Endodermal cell (in vitro differentiated cells): ENCODE data around the gene GRIN2A. TPM values are rescaled to one million over a fixed set of nuclear protein-coding genes. Genes with fewer than 3 reads are reported as not detected.

Experiments used
- DNase-seq: peaks from one replicate; pipeline ENCODE4 v3.0.0-alpha.2; 2017
- H3K27ac ChIP-seq: 2 replicates; pipeline ENCODE4 v1.5.1; 2013; ENCODE audit warnings: mild to moderate bottlenecking, low read depth, low read length, moderate library complexity
- H3K27me3 ChIP-seq: 2 replicates; pipeline ENCODE4 v1.6.1; 2013; ENCODE audit warnings: mild to moderate bottlenecking, low read length, moderate library complexity; ENCODE audit not compliant: insufficient read depth, control insufficient read depth, poor library complexity, severe bottlenecking
- H3K36me3 ChIP-seq: 2 replicates; pipeline ENCODE4 v1.7.0; 2013; ENCODE audit warnings: mild to moderate bottlenecking, low read length, moderate library complexity; ENCODE audit not compliant: control insufficient read depth, insufficient read depth
- H3K4me1 ChIP-seq: one replicate; pipeline ENCODE4 v1.7.0; 2013; ENCODE audit warnings: low read length; ENCODE audit not compliant: control insufficient read depth, insufficient read depth
- H3K4me3 ChIP-seq: 2 replicates; pipeline ENCODE4 v1.5.1; 2013; ENCODE audit warnings: mild to moderate bottlenecking, low read length, moderate library complexity
- H3K9ac ChIP-seq: 2 replicates; pipeline ENCODE4 v1.6.1; 2013; ENCODE audit warnings: mild to moderate bottlenecking, low read length, moderate library complexity; ENCODE audit not compliant: poor library complexity, severe bottlenecking; ENCODE audit errors: extremely low read depth
- H3K9me3 ChIP-seq: 2 replicates; pipeline ENCODE4 v1.6.1; 2013; ENCODE audit warnings: mild to moderate bottlenecking, low read length, moderate library complexity; ENCODE audit not compliant: control insufficient read depth
- H3K27ac Mint-ChIP-seq: 2 replicates; pipeline ENCODE4 v1.8.0; 2020; ENCODE audit warnings: mixed read lengths
- H3K27me3 Mint-ChIP-seq: 2 replicates; pipeline ENCODE4 v1.8.0; 2021; ENCODE audit warnings: mild to moderate bottlenecking, mixed read lengths; ENCODE audit not compliant: insufficient read depth
- H3K36me3 Mint-ChIP-seq: 2 replicates; pipeline ENCODE4 v1.8.0; 2020; ENCODE audit warnings: low read depth, mixed read lengths
- H3K4me1 Mint-ChIP-seq: 2 replicates; pipeline ENCODE4 v1.8.0; 2020; ENCODE audit warnings: mixed read lengths
- H3K4me3 Mint-ChIP-seq: 2 replicates; pipeline ENCODE4 v1.8.0; 2020; ENCODE audit warnings: mild to moderate bottlenecking, moderate library complexity, mixed read lengths
- H3K9me3 Mint-ChIP-seq: 2 replicates; pipeline ENCODE4 v1.8.0; 2020; ENCODE audit warnings: mild to moderate bottlenecking, mixed read lengths
- WGBS, 2 experiments: methylation state at CpG; one replicate each; pipeline versions ENCODE4 v1.1.5 to v1.1.7; 2013; ENCODE audit warnings: missing lambda C conversion rate in 2 of 2, mixed read lengths in 1 of 2; ENCODE audit not compliant: insufficient coverage in 1 of 2, insufficient read length in 1 of 2; 5-methylcytosine and 5-hydroxymethylcytosine counted together
- total RNA-seq, 2 donors: library from RNA; stranded (reverse); fragmentation: NEBNext Ultra II Directional in 1 of 2; extraction: Animal tissue kit (Norgen Biotek cat#: 25700) in 1 of 2; gene quantifications; 2 replicates in 1 of 2; 3 replicates in 1 of 2; pipeline ENCODE4 v1.2.1, GENCODE V29; 2021
- TF ChIP-seq, protein P1 (sequence below): fragments of 200-600 bp; sonication (generic); conservative IDR thresholded peaks from 2 replicates; pipeline ENCODE4 v1.5.0; 2021; ENCODE audit warnings: antibody characterized with exemption, mild to moderate bottlenecking

GRIN2A gene
- total RNA-seq, 2 donors from 2014 or later: 1.2 TPM

GRCh38 chr16:10136916-10137315 is 45.3 kb downstream of the GRIN2A start:
- peak; percentile 73 for DNase-seq
- Mint-ChIP-seq H3K27me3 (peaks cover 13% of the 10 kb centered on the region), H3K4me3 (no peak overlapping the region), H3K9me3 (peaks cover 7% of the 10 kb centered on the region), H3K4me1 (no peaks in the 10 kb centered on the region), H3K27ac (no peak overlapping the region), H3K36me3 (no peaks in the 10 kb centered on the region)
- Histone ChIP-seq H3K4me3 (no peak overlapping the region), H3K9me3 (peaks cover 7% of the 10 kb centered on the region), H3K27ac (no peak overlapping the region), H3K36me3 (no peaks in the 10 kb centered on the region), H3K4me1 (no peaks in the 10 kb centered on the region), H3K9ac (no peak overlapping the region), H3K27me3 (peaks cover 56% of the 10 kb centered on the region)
- WGBS, 2 experiments: 32% methylated on average over 3 of the region's 3 CpGs; no CpG with 5 or more reads in 1 of the 2 experiments
- TF ChIP-seq, protein P1, sequence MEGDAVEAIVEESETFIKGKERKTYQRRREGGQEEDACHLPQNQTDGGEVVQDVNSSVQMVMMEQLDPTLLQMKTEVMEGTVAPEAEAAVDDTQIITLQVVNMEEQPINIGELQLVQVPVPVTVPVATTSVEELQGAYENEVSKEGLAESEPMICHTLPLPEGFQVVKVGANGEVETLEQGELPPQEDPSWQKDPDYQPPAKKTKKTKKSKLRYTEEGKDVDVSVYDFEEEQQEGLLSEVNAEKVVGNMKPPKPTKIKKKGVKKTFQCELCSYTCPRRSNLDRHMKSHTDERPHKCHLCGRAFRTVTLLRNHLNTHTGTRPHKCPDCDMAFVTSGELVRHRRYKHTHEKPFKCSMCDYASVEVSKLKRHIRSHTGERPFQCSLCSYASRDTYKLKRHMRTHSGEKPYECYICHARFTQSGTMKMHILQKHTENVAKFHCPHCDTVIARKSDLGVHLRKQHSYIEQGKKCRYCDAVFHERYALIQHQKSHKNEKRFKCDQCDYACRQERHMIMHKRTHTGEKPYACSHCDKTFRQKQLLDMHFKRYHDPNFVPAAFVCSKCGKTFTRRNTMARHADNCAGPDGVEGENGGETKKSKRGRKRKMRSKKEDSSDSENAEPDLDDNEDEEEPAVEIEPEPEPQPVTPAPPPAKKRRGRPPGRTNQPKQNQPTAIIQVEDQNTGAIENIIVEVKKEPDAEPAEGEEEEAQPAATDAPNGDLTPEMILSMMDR: peak; percentile 75

DNA sequence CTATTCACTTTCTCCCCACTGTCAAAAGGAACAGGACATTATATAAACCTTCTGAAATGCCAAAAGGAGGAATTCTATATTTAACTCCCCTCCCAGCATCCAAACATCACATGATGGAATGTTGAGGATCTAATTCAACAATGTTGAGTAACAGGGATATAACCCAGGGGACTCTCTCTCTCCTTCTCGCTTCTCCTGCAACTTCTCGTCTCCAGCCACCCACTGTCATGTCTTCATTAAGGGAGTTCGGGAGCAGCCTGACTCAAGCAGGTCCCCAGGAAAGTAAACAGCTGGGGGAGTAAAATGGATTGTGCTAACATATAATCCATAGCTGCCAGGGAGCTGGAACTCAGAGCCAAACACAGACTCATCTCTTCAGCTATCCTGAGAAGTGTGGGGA is 51.7 kb downstream of the GRIN2A start:
- no peak for DNase-seq
- Mint-ChIP-seq H3K36me3 (no peaks in the 10 kb centered on the region), H3K27me3 (peaks cover 45% of the 10 kb centered on the region), H3K4me1 (no peaks in the 10 kb centered on the region), H3K4me3 (no peak overlapping the region), H3K9me3 (peaks cover 7% of the 10 kb centered on the region), H3K27ac (no peak overlapping the region)
- H3K27ac ChIP-seq: no peak overlapping the region
- peaks cover 64% of the 10 kb centered on the region for H3K27me3 ChIP-seq
- WGBS, 2 experiments: 75% methylated on average over 3 of the region's 3 CpGs; no CpG with 5 or more reads in 1 of the 2 experiments
- H3K9me3 ChIP-seq: peaks cover 7% of the 10 kb centered on the region
- no peaks in the 10 kb centered on the region for H3K36me3 ChIP-seq
- TF ChIP-seq, protein P1: no peak
- H3K9ac ChIP-seq: no peak overlapping the region
- H3K4me3 ChIP-seq: no peak overlapping the region
- H3K4me1 ChIP-seq: no peaks in the 10 kb centered on the region

GRCh38 chr16:10128397-10129258 is 53.6 kb downstream of the GRIN2A start:
- TF ChIP-seq, protein P1: no peak
- H3K4me3 ChIP-seq: no peak overlapping the region
- no peak overlapping the region for H3K9ac ChIP-seq
- peaks cover 7% of the 10 kb centered on the region for H3K9me3 ChIP-seq
- Mint-ChIP-seq H3K27me3 (peaks cover 63% of the 10 kb centered on the region), H3K9me3 (peaks cover 7% of the 10 kb centered on the region), H3K36me3 (no peaks in the 10 kb centered on the region), H3K4me1 (no peaks in the 10 kb centered on the region), H3K4me3 (no peak overlapping the region), H3K27ac (no peak overlapping the region)
- no peak overlapping the region for H3K27ac ChIP-seq
- 86 to 98% methylated on average over 6 to 9 of the region's 9 CpGs for WGBS, 2 experiments
- no peaks in the 10 kb centered on the region for H3K36me3 ChIP-seq
- DNase-seq: no peak
- H3K4me1 ChIP-seq: no peaks in the 10 kb centered on the region
- H3K27me3 ChIP-seq: peaks cover 52% of the 10 kb centered on the region
